Muscle layer of colon (tissue), 2 donors: ENCODE data around the gene TOMM20L.
"Not testable (repeated sequence)": the region's sequence is repeated elsewhere in the genome, so short reads cannot be mapped to it uniquely, and the experiment has no call there.

Experiments
- H3K27ac ChIP-seq: one replicate; pipeline ENCODE4 v1.7.0; 2013; ENCODE audit warnings: low read depth, mild to moderate bottlenecking, low read length, moderate library complexity
- H3K27me3 ChIP-seq, 2 donors: one replicate each; pipeline ENCODE4 v1.7.0; 2013; ENCODE audit warnings: low read length in 2 of 2, mild to moderate bottlenecking in 2 of 2; ENCODE audit not compliant: insufficient read depth in 2 of 2, control insufficient read depth in 1 of 2
- H3K36me3 ChIP-seq: one replicate; pipeline ENCODE4 v1.7.0; 2013; ENCODE audit warnings: mild to moderate bottlenecking, low read length; ENCODE audit not compliant: insufficient read depth
- H3K4me1 ChIP-seq: one replicate; pipeline ENCODE4 v1.7.0; 2013; ENCODE audit warnings: mild to moderate bottlenecking, low read length; ENCODE audit not compliant: insufficient read depth
- H3K4me3 ChIP-seq, 2 donors: one replicate each; pipeline ENCODE4 v1.7.0; 2013; ENCODE audit warnings: low read length in 2 of 2, low read depth in 1 of 2, mild to moderate bottlenecking in 1 of 2, moderate library complexity in 1 of 2
- H3K9ac ChIP-seq: one replicate; pipeline ENCODE4 v1.7.0; 2013; ENCODE audit warnings: low read length
- H3K9me3 ChIP-seq: one replicate; pipeline ENCODE4 v1.7.0; 2013; ENCODE audit warnings: mild to moderate bottlenecking, low read length
- donor health status: abdominal sarcoma.
- donor health status: Adenocarcinoma of cecum.

TOMM20L gene

GRCh38 chr14:58395562-58395811, 243 bp upstream of the TOMM20L start:
- H3K4me1 ChIP-seq = no peaks in the 10 kb centered on the region
- H3K27ac ChIP-seq = peak overlapping the region; percentile 61
- peak overlapping the region; percentile 67 to 80 for H3K4me3 ChIP-seq
- no peaks in the 10 kb centered on the region for H3K9me3 ChIP-seq
- H3K9ac ChIP-seq = no peak overlapping the region
- H3K36me3 ChIP-seq = no peaks in the 10 kb centered on the region
- no peaks in the 10 kb centered on the region for H3K27me3 ChIP-seq

GRCh38 chr14:58397156-58397555, 1.4 kb downstream of the TOMM20L start:
- Histone ChIP-seq H3K36me3 (no peaks in the 10 kb centered on the region), H3K27ac (no peak overlapping the region), H3K4me3 (no peak overlapping the region), H3K27me3 (no peaks in the 10 kb centered on the region), H3K9me3 (no peaks in the 10 kb centered on the region), H3K9ac (no peak overlapping the region), H3K4me1 (no peaks in the 10 kb centered on the region)

GRCh38 chr14:58398495-58398894, 2.8 kb downstream of the TOMM20L start:
- H3K9me3 ChIP-seq = no peaks in the 10 kb centered on the region
- no peaks in the 10 kb centered on the region for H3K27me3 ChIP-seq
- H3K9ac ChIP-seq = no peak overlapping the region
- H3K27ac ChIP-seq = no peak overlapping the region
- no peaks in the 10 kb centered on the region for H3K4me1 ChIP-seq
- no peaks in the 10 kb centered on the region for H3K36me3 ChIP-seq
- H3K4me3 ChIP-seq = no peak overlapping the region

- no peaks in the 10 kb centered on the region for H3K4me1 ChIP-seq
- no peak overlapping the region for H3K9ac ChIP-seq
- no peaks in the 10 kb centered on the region for H3K27me3 ChIP-seq
- H3K27ac ChIP-seq = no peak overlapping the region
- no peaks in the 10 kb centered on the region for H3K9me3 ChIP-seq
- H3K4me3 ChIP-seq = no peak overlapping the region
- H3K36me3 ChIP-seq = no peaks in the 10 kb centered on the region
Observed at GRCh38 chr14:58398895-58399294, 3.2 kb downstream of the TOMM20L start.

GRCh38 chr14:58401587-58401986, 5.9 kb downstream of the TOMM20L start:
- H3K27ac ChIP-seq = no peak overlapping the region
- no peak overlapping the region for H3K4me3 ChIP-seq
- H3K9me3 ChIP-seq = no peaks in the 10 kb centered on the region
- no peaks in the 10 kb centered on the region for H3K4me1 ChIP-seq
- no peaks in the 10 kb centered on the region for H3K36me3 ChIP-seq
- H3K9ac ChIP-seq = no peak overlapping the region
- H3K27me3 ChIP-seq = no peaks in the 10 kb centered on the region

GRCh38 chr14:58408681-58409215, 13.0 kb downstream of the TOMM20L start:
- Histone ChIP-seq H3K36me3 (peaks cover 24% of the 10 kb centered on the region), H3K9me3 (no peaks in the 10 kb centered on the region), H3K9ac (no peak overlapping the region), H3K27me3 (no peaks in the 10 kb centered on the region), H3K4me3 (no peak overlapping the region), H3K4me1 (no peaks in the 10 kb centered on the region), H3K27ac (no peak overlapping the region)

GRCh38 chr14:58414845-58415244, 19.1 kb downstream of the TOMM20L start:
- Histone ChIP-seq H3K36me3 (peaks cover 25% of the 10 kb centered on the region), H3K27ac (no peak overlapping the region), H3K9me3 (no peaks in the 10 kb centered on the region), H3K9ac (no peak overlapping the region), H3K27me3 (no peaks in the 10 kb centered on the region), H3K4me1 (no peaks in the 10 kb centered on the region), H3K4me3 (no peak overlapping the region)

- Histone ChIP-seq H3K27me3 (no peaks in the 10 kb centered on the region), H3K36me3 (peaks cover 16% of the 10 kb centered on the region), H3K4me3 (no peak overlapping the region), H3K4me1 (no peaks in the 10 kb centered on the region), H3K9me3 (no peaks in the 10 kb centered on the region), H3K27ac (no peak overlapping the region), H3K9ac (no peak overlapping the region)
Observed at GRCh38 chr14:58415636-58416547, 20.2 kb downstream of the TOMM20L start.

GRCh38 chr14:58416934-58417333, 21.2 kb downstream of the TOMM20L start:
- H3K36me3 ChIP-seq = peaks cover 16% of the 10 kb centered on the region
- H3K9me3 ChIP-seq, H3K4me1 ChIP-seq, H3K27me3 ChIP-seq, H3K9ac ChIP-seq, H3K27ac ChIP-seq, H3K4me3 ChIP-seq: not testable (repeated sequence)

- Histone ChIP-seq H3K27me3 (no peaks in the 10 kb centered on the region), H3K4me3 (peak overlapping the region; percentile 93 to 94), H3K27ac (peak overlapping the region; percentile 98), H3K4me1 (peaks cover 16% of the 10 kb centered on the region), H3K9me3 (no peaks in the 10 kb centered on the region), H3K36me3 (peaks cover 10% of the 10 kb centered on the region), H3K9ac (peak overlapping the region; percentile 67)
Observed at GRCh38 chr14:58426670-58427280, 31.0 kb downstream of the TOMM20L start.

GRCh38 chr14:58427281-58428117, 31.8 kb downstream of the TOMM20L start, which contains the start of the genes KIAA0586 and TIMM9:
Gene KIAA0586, plus strand, starts transcription at chr14:58427719. Its CDS starts 546 bp downstream, at chr14:58428265.
Gene TIMM9, minus strand, starts transcription at chr14:58427531. Its CDS starts 15,586 bp downstream, at chr14:58411945.
- Histone ChIP-seq H3K27me3 (no peaks in the 10 kb centered on the region), H3K36me3 (peaks cover 10% of the 10 kb centered on the region), H3K9me3 (no peaks in the 10 kb centered on the region), H3K4me1 (peaks cover 16% of the 10 kb centered on the region), H3K27ac (peak within 1 kb of the TSS; percentile 98), H3K9ac (peak within 1 kb of the TSS; percentile 67), H3K4me3 (peak within 1 kb of the TSS; percentile 93 to 94)
